CD4-positive, alpha-beta T cell treated with Interleukin-4 for 1 hour (primary cell): ENCODE measurements around the gene CHAD.
A peak's percentile ranks its signal among the peaks of the same experiment; 100 is the strongest.
"Not testable (repeated sequence)": the region's sequence is repeated elsewhere in the genome, so short reads cannot be mapped to it uniquely, and the experiment has no call there.

Source experiments
- DNase-seq, 2 donors: peaks; one replicate each; pipeline ENCODE4 v3.0.0-alpha.2; 2020 to 2022

The CHAD gene

DNA sequence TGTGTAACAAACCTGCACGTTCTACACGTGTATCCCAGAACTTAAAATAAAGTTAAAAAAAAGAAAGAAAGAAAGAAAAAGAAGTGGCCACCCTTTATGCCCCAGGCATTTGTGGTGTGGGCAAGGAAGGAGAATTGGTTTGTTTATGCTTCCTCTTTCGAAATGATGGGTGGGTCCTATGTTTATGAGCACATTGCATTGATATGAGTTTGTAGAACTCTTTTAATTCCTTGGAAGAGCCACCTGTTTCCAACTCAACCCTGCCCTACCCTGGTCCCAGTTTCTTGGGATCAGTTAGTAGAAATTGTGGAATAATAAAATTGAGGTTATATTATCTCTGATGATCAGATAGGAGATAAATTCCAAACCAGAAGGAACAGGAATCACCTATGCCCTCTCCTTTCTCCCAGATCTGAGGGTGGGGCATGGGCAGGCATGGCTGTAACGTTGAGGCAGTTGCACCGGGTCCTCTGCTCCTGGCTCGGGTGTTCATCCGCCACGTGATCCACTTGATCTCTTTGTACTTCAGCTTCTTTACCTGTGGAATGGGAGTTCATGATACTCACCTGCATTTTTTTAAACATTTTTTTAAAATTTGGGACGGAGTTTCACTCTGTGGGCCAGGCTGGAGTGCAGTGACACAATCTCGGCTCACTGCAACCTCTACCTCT, 15.9 kb downstream of the CHAD start:
- DNase-seq: no peak

DNA sequence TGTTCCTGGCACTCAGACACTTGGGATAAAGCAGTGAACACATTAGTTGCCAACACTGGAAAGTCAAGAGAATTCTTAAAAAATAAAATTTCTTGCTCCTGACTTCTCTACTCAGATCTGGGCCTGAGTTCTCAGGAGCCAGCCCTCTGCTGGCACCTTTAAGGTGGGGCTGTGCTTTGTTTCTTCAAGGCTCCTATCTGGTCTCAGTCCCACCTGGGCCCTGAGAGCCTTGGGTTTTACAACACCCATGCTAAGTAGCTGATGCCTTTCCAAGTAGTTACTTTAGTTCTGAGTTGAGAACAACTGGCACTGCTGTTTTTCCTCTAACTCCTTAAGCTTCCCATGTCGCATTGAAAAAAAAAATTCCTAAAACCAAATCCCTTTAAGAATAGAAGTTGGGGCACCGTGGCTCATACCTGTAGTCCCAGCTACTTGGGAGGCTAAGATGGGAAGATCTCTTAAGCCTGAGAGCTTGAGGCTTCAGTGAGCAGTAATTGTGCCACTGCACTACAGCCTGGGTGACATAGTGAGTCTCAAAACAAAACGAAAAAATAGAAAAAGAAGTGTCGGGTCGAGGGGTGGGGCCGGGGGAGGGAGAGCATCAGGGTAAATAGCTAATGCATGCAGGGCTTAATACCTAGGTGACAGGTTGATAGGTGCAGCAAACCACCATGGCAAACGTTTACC, 16.6 kb downstream of the CHAD start:
- DNase-seq: no peak

DNA sequence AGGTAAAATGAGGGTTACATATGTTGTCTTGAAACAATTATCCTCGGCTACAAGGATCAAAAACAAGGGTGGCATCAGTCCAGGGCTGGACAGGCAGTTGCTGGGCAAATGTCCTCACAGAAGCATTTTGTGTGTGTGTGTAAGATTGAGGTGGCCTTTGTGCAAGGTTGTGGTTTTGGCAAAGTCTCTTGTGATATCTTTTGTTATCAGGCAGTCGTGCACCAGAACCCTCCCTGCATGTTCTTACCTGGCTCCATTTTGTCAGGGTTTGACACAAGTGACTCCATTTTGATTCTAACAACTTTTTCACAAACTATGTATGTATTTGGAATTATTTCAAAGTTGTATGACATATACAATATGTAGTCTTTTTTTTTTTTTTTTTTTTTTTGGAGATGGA, 20.0 kb downstream of the CHAD start:
- no peak for DNase-seq

DNA sequence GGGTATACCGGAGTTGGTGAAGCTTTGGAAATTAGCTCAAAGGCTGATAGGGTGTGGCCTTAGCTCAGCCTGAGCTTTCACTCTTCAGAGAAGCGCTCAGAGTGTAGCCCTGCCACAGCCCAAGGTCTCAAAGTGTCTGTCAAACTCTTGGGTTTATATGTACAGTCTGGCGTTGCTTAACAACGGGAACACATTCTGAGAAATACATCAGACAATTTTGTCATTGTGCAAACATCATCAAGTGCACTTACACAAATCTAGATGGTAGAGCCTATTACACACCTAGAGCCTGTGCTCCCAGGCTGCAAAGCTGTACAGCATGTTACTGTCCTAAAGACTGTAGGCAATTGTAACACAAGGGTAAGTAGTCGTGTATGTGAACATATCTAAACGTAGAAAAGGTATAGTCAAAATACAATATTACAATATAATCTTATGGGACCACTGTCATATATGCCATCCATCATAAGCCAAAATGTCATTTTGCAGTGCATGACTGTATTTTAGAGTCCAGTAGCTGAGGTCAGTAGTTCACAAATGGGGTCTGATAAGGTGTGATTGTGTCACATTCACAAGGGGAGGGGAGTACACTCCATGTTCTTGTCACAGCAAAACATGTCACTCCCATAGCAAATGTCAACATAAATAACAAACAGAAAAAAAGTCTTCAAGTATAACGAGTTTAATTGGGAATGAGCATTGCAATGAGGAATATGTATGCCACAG, 20.6 kb downstream of the CHAD start:
- DNase-seq: no peak

DNA sequence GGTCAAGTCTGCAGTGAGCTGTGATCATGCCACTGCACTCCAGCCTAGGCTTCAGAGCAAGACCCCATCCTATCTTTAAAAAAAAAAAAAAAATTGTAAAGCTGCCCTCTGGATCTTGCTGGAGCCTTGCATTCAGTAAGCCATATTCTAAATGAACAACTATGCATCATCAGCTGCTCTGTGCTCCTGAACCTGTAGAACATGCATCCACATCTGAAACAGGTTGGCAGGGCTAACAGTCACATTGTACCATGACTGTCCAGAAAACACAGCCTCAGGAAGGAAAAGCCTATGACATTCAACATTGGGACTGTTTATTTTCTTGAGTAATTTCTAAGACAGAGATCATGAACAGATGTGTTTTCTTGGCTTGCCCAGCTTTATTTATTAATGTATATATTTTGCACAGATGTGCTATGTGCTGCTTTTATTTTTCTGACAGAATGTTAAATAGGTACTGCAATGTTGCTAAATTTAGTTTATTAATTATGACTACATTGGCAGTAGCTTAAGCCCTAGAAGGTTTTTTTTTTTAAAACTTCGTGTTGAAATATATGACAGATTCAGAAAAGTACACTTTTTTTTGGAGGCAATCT, 22.9 kb downstream of the CHAD start:
- no peak for DNase-seq

DNA sequence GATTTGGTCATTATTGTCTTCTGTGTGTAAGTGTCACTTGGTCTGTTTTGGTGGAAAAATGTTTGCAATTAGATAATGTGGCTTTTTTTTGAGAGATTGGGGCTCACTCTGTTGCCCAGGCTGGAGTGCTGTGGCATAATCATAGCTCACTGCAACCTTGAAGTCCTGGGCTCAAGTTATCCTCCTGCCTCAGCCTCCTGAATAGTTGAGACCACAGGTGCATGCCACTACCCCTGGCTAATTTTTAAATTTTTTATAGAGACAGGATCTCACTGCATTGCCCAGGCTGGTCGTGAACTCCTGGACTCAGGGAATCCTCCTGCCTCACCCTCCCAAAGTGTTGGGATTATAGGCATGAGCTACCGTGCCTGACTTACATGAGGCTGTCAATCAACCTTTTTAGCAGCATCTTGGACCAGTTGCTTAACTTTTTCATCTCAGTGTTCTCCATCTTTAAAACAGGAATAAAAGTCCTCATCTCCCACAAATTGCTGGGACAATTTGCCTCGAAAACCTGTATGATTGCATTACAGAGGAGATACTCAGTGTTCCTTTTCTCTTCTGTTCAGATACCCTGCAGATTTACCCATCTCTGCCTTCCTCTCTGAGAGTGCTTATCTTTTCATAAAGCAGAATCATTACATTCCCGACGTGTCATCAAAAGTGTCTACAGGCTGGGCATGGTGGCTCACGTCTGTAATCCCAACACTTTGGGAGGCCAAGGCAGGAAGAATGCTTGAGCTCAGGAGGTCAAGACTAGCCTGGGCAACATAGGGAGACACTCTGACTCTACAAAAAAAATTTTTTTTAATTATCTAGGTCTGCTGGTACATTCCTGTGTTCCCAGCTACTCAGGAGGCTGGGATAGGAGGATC, 23.6 kb downstream of the CHAD start:
- no peak for DNase-seq

DNA sequence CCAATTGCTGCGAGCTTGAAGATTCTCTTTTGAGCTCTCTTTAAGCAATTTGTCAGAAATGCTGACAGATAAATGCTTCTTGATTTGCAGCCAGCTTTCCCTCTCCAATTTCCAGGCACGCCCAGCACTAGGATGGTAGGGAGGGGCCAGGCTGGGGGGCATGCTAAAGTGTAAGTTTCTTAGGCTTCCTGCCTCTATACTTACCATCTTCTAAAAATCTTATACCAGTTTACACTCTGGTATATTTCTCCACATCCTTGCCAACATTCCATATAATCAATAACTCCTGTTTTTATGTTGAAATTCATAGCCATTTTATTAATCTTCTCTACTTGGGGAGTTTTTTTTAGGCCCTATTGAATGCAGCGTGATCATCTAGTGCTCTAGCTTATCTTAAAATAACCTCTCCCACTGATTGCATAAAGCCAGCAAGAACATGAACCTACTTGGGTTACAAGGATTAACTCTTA, 25.1 kb downstream of the CHAD start:
- no peak for DNase-seq

DNA sequence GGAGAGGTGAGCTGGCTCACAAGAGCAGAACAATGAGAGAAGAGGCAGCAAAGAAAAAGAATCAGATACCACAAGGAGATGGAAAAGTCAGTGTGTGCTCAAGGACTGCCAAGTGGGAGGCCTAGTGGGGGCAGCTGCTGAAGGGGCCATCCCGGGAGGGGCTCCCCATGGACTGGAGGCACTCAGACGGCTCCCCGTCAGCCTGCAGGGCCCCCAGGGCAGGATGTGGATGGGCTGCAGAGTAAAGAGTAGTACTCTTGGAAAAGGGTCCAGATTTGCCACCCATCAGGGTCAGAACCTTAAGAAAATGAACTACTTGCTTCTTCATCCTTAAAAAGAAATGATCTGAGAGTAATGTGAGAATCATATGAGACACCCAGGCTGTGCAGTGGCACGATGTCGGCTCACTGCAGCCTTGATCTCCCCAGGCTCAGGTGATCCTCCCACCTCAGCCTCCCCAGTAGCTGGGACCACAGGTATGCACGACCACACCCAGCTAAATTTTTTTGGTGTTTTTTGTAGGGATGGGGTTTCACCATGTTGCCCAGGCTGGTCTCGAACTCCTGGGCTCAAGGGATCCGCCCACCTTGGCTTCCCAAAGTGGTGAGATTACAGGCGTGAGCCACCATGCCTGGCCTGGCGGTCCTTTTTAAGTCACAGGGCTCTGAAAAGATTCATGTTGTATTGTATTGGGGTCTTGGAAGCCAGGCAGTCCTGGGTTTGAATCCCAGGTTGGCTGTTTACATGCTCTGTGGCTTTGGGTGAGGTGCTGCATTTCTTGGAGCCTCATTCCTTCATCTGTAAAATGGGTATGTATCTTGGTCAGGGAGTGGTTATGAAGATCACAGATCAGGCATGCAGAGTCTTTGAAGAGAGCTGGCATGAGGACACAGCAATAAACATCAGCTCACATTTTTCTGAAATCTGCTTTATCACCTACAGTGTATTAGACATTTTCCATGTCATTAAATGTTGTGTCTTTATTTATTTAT, 27.5 kb downstream of the CHAD start:
- no peak for DNase-seq

DNA sequence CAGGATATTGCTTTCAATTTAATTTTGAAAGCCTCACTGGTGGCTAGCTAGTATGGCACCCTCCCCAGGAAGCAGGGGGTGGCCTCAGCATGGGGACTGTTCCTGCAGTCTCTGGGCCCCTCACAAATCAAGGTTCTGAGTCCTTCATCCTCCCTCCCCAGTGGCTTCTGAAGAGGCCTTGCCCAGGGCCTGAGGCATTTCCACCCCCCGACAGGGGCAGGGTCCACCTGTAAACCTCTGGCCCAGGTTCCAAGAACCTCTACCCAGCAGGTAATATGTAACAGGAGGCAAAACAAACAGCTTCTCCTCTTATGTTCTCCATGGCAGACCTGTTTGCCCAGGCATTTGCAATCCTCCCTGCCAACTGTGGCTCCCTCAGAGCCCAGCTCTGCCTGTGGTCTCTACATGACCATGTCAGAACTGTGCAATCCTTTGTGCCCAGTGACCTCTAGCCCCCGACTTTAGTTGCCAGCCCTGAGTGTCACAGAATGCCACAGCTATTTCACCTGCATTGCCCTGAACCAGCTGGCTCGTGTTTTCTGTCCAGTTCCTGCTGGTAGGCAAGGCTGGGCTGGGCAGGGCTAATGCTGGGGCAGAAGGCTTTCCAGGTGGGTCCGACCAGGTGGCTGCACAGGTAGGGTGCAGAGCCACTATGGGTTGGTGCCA, 28.4 kb downstream of the CHAD start:
- no peak for DNase-seq

DNA sequence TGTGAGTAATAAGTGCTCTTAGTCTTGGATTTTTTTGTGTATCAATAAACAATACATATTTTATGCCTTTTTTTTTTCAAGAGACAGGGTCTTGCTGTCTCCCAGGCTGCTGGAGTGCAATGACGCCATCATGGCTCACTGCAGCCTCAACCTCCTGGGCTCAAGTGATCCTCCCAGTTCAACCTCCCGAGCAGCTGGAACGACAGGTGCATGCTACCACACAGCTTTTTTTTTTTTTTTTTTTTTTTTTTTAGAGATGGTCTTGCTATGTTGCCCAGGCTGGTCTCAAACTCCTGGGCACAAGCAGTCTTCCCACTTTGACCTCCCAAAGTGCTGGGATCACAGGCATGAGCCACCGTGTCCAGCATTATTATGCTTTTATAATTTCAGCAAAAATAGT, 29.7 kb downstream of the CHAD start:
- DNase-seq: no peak

DNA sequence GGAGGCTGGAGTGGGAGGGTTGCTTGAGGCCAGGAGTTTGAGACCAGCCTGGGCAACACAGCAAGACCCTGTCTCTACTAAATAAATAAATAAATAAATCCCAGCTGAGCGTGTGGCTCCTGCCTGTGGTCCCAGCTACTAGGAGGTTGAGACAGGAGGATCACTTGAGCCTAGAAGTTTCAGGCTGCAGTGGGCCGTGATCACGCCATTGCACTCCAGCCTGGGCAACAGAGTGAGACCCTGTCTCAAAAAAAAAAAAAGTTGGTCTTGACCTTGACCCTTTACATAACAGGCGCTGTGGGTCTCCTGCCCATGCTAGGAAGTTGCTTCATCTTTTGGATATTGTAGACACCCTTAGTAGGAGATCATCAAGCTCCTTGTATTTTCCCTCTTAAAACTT, 31.3 kb downstream of the CHAD start:
- DNase-seq: no peak

DNA sequence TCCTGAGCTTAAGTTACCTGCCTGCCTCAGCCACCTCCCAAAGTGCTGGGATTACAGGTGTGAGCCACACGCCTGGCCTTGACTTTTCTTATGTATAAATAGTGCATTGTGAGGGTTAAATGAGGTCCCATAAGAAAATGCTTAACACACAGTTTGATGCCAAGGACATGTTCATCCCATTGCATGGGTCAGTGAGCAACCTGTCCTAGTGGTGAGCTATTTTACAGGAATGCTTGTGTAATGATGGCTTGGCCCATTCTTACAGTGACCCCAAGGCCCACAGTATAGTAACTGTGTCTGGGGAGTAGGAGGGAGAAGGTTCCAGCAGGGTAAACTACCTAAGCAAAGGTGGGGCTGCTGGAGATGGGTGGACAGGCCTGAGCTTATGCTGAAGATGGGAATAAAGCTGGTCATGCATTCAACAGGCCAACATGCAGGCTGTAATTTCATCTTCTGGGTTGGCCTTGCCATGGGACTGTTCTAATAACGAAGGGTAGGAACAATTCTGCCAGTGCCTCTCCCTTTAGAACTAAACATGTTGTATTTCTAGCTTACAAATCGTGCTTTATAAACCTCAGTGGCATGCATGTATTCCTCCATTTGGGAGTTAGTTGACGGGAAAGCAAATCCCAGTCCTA, 36.4 kb downstream of the CHAD start:
- DNase-seq: no peak

DNA sequence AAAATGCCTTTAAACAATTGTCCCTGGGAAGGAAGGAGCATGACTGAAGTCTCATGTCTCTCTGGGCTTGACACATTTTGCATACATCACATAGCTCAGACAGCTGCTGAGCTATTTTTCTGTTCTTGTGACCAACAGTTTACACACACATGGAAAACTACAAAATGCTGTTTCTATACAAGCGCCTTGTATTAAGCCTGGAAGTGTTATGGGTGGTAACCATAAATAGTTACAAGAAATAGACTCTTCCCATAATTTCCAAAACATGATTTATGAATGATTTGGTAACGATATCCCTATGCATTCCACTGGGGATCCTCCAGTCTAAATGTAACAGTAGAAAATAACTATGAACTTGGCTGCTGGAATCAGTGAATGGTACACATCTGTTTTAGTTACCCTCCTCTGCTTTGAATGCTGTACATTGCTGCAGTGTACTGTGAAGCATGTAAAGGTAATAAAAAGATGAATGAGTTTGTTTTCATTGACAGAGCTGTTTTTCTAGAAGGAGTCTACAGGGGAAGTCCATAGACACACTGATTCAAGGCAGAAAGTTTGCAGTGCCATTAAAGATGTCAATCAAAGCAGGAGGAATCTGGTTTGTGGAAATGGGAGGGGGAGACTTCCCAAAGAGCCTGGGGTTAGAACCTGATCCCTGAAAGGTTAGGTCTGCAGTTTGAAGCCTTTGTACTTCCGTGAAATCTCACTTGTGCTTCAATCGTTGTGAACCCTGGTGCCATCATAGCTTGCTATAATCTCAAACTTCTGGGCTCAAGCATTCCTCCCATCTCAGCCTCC, 37.7 kb downstream of the CHAD start:
- DNase-seq: no peak

DNA sequence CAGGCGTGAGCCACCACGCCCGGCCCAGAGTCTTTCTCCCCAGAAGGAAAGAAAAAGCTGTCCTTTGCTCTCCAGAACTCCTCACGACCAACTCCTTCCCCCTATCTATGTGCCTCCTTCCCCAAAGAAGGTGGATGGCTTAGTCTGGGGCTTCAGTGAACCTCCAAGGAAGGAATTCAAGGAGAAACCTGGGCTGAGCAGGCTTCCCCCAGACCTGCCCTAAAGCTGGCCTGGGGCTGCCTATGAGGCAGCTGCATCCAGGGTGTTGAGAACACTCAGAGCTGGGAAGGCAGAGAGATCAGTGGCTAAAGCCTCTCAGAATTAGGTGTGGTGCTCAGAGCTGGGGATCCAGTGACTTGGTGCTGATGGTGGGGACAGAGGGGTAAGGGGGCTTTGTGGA, 38.9 kb downstream of the CHAD start:
- no peak for DNase-seq

DNA sequence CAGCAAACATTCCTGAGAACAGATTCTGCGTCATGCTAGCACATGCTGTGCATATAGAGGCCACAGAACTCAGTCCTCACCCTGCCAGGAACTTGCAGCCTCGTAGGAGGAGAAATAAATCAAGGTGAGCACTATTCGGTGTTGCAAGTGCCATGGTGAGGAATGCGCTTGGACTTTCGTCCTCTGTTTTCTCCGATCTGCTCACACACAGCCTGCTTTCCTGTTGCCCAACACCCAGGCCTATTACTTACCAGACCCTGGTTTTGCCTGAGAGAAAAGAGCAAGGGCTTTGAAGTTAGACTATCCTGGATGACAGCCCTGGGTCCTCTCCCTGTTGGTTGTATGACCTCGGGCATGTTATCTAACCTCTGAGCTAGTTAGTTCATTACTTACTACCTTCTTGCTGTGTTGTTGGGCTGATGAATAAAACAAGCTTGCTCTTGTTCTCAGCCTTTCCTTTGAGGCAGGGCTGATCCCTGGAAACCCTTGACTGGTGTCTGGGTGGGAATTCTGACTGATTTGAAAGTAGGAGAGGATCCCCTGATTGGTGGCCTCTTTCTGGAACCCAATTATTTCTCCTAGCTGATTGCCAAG, 39.8 kb downstream of the CHAD start:
- DNase-seq: no peak

DNA sequence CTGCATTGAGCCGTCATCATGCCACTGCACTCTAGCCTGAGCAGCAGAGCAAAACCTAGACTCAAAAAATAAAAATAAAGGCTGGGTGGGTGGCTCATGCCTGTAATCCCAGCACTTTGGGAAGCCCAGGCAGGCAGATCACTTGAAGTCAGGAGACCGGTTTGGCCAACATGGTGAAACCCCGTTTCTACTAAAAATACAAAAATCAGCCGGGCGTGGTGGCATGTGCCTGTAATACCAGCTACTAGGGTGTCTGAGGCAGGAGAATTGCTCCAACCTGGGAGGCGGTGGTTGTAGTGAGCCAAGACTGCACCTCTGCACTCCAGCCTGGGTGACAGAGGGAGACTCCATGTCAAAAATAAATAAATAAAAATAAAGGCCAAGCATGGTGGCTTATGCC, 40.6 kb downstream of the CHAD start:
- DNase-seq: not testable (repeated sequence)

DNA sequence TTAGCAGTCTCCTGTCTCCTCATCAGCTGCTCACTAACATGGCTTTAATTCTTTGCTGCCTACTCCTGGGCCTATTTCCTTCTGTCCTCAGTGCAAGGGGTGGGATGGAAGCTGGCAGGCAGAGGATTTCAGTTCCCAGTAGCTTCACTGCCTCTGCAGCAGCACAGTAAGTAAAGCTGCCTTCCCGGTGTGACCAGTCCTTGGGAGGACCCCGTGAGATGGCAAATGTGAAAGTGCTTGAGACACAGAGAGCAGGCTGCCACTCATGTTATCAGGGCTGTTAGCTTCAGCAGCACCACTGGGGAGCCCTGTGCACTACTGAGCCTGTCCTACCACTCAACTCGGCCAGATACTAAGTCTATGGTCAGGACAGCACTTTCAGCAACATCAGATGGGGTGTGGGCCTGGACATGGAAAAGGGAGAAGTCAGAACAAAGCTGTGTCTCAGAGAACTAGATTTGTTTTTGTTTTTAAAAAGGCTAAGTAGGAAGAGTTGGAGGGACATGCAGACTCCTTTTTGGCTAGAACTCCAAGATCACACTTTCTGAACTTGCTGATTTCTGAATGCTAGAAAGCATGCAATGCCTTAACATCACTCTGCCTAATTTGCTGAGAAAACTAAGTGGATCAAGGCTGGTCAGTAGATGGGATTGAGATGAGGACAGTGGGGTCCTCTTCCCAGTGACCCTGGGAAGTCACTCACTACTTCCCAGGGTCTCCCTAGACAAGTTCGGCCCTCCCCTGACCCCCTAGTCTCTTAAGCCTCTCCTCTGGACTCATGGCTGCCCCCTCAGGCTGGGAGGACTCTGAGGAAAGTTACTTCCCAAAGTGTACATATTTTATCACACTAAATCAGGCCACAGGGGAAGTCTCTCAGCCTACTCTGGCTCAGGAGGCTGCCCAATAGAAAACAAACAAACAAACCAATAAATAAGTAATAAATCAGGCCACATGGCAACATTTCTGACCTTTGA, 41.6 kb downstream of the CHAD start:
- peak in 1 of 2 donors; percentile 25 for DNase-seq

DNA sequence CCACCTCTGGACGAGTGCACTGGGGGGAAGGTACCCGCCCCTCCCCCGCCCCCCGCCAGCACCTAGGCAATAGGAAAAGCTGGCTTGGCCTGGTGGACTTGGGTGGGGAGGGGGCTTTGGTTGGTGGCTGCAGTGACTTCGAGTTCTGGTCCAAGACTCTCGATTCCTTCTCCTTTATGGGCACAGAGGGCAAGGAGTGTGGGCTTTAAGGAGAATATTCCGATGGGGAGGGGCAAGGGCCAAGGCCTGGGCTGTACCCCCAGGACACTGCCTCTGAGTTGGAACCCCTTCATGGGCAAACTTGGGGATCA, 42.3 kb downstream of the CHAD start:
- DNase-seq: no peak
